Chondrocyte (in vitro differentiated cells): ENCODE measurements around the gene EMID1. TPM values are rescaled to one million over a fixed set of nuclear protein-coding genes. Genes with fewer than 3 reads are reported as not detected.

Source experiments
- DNase-seq: peaks from one replicate; pipeline ENCODE4 v3.0.0; 2021; ENCODE audit warnings: mixed read lengths, low spot score
- H3K27ac Mint-ChIP-seq: one replicate; pipeline ENCODE4 v1.8.0; 2021; ENCODE audit warnings: mild to moderate bottlenecking, moderate library complexity, mixed read lengths; ENCODE audit not compliant: unreplicated experiment
- H3K27me3 Mint-ChIP-seq: 2 replicates; pipeline ENCODE4 v1.8.0; 2021; ENCODE audit warnings: low read depth, mixed read lengths
- H3K36me3 Mint-ChIP-seq: 2 replicates; pipeline ENCODE4 v1.8.0; 2021; ENCODE audit warnings: low read depth, mixed read lengths
- H3K4me1 Mint-ChIP-seq: 2 replicates; pipeline ENCODE4 v1.8.0; 2021; ENCODE audit warnings: low read depth, mild to moderate bottlenecking, mixed read lengths
- H3K4me3 Mint-ChIP-seq: one replicate; pipeline ENCODE4 v1.8.0; 2021; ENCODE audit warnings: mild to moderate bottlenecking, moderate library complexity, mixed read lengths; ENCODE audit not compliant: unreplicated experiment
- H3K9me3 Mint-ChIP-seq: 2 replicates; pipeline ENCODE4 v1.8.0; 2021; ENCODE audit warnings: low read depth, mixed read lengths
- CTCF ChIP-seq: fragments of 200-600 bp; sonication (generic); IDR thresholded peaks from 2 replicates; pipeline ENCODE4 v1.5.0; 2021; ENCODE audit warnings: antibody characterized with exemption, mild to moderate bottlenecking, moderate library complexity
- total RNA-seq: library from RNA; stranded (reverse); gene quantifications from 3 replicates; pipeline ENCODE4 v1.2.1, GENCODE V29; 2021

Gene EMID1
- total RNA-seq, 1 donor from 2014 or later, result not detected

GRCh38 chr22:29187831-29188230 is 17.9 kb upstream of the EMID1 start:
- no peak for TF ChIP-seq CTCF
- Mint-ChIP-seq H3K9me3 (no peaks in the 10 kb centered on the region), H3K4me3 (no peak overlapping the region), H3K27ac (no peak overlapping the region), H3K36me3 (no peaks in the 10 kb centered on the region), H3K27me3 (no peaks in the 10 kb centered on the region), H3K4me1 (no peaks in the 10 kb centered on the region)
- peak; percentile 43 for DNase-seq

GRCh38 chr22:29190051-29190450 is 15.6 kb upstream of the EMID1 start:
- Mint-ChIP-seq H3K4me1 (no peaks in the 10 kb centered on the region), H3K27ac (no peak overlapping the region), H3K4me3 (no peak overlapping the region), H3K36me3 (no peaks in the 10 kb centered on the region), H3K9me3 (no peaks in the 10 kb centered on the region), H3K27me3 (no peaks in the 10 kb centered on the region)
- TF ChIP-seq CTCF, result no peak
- peak; percentile 38 for DNase-seq

GRCh38 chr22:29190918-29191317 is 14.8 kb upstream of the EMID1 start:
- H3K27me3 Mint-ChIP-seq, result no peaks in the 10 kb centered on the region
- no peaks in the 10 kb centered on the region for H3K4me1 Mint-ChIP-seq
- TF ChIP-seq CTCF, result no peak
- H3K36me3 Mint-ChIP-seq, result no peaks in the 10 kb centered on the region
- DNase-seq, result peak; percentile 13
- H3K4me3 Mint-ChIP-seq, result no peak overlapping the region
- no peak overlapping the region for H3K27ac Mint-ChIP-seq
- no peaks in the 10 kb centered on the region for H3K9me3 Mint-ChIP-seq

GRCh38 chr22:29193021-29193420 is 12.7 kb upstream of the EMID1 start:
- no peak for TF ChIP-seq CTCF
- H3K4me3 Mint-ChIP-seq, result no peak overlapping the region
- H3K27me3 Mint-ChIP-seq, result no peaks in the 10 kb centered on the region
- H3K36me3 Mint-ChIP-seq, result no peaks in the 10 kb centered on the region
- DNase-seq, result no peak
- peaks cover 3% of the 10 kb centered on the region for H3K4me1 Mint-ChIP-seq
- no peaks in the 10 kb centered on the region for H3K9me3 Mint-ChIP-seq
- no peak overlapping the region for H3K27ac Mint-ChIP-seq

GRCh38 chr22:29194184-29194583 is 11.5 kb upstream of the EMID1 start:
- H3K36me3 Mint-ChIP-seq, result no peaks in the 10 kb centered on the region
- H3K27me3 Mint-ChIP-seq, result no peaks in the 10 kb centered on the region
- no peak for DNase-seq
- peak; percentile 47 for TF ChIP-seq CTCF
- no peak overlapping the region for H3K27ac Mint-ChIP-seq
- H3K4me1 Mint-ChIP-seq, result peaks cover 3% of the 10 kb centered on the region
- H3K9me3 Mint-ChIP-seq, result no peaks in the 10 kb centered on the region
- no peak overlapping the region for H3K4me3 Mint-ChIP-seq
